Cardiac septum (tissue), 1 donor: Measurements from ENCODE around the gene MUC5AC. TPM values are rescaled to one million over a fixed set of nuclear protein-coding genes. Genes with fewer than 3 reads are reported as not detected.
"Not testable (repeated sequence)": the region's sequence is repeated elsewhere in the genome, so short reads cannot be mapped to it uniquely, and the experiment has no call there.

Experiments used
- DNase-seq: peaks from one replicate; pipeline ENCODE4 v3.0.0-alpha.2; 2020; ENCODE audit warnings: low spot score
- intact Hi-C: fragments of 100-400 bp; cut with DNase I; formaldehyde crosslinking; loops from one replicate; pipeline ENCODE4 v1.14.0; 2022
- long read RNA-seq: library from polyadenylated mRNA; unstranded; transcript quantifications from one replicate; pipeline ENCODE4 v2.0.0, GENCODE V29; 2021
- total RNA-seq: library from RNA; stranded (reverse); fragmentation: NEBNext Ultra II Directional; extraction: Animal tissue kit (Norgen Biotek cat#: 25700); gene quantifications from one replicate; pipeline ENCODE4 v1.2.1, GENCODE V29; 2021
- donor health status: DM: no; HTN: no; CAD: no.

Gene MUC5AC
- not detected for total RNA-seq
- long read RNA-seq, result 0 reads

DNA sequence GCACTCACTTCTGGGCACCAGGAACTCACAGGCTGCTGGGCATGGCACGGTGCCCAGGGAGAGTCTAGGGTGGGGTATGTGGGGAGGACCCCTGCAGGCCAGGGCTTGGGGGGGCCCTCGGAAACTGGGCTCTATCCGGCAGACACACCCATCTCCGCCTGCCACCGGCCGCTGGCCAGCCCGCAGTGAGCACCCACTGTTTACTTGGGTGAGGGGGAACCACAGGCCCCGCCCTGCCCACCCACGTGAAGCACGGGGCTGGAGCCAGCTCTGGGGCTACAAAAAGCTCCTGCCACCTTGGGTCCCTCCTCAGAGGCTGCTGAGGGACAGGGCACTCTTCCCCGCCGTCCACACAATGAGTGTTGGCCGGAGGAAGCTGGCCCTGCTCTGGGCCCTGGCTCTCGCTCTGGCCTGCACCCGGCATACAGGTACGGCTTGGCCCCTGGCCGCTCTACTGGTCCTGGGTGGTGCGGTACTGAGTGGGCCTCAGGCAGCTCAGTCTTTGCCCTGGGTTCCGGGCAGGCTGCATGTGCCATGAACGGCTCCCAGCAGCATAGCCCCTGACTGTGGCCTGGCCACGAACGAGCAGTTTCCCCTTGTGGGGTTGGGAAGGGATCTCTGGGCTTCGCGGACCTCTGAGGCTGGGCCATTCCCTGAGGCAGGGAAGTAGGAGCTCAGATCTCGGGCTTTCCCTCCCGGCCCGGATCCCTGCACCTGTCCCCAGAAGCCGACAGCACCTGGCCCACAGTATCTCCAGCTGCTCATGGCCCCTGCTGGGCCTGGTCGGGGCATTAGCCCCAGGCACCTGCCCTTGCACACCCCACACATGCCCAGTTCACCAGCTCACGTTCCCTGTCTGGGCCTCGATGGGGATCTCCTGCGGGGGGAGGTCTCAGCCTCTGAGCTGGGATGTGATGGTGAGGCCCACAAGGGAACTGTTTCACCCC is at the start of gene MUC5AC:
TSS of gene MUC5AC (plus strand) at position 309 of the 947 bp plus-strand sequence. CDS start at position 356, 47 bp downstream.
- intact Hi-C loops, result no loop called here
- DNase-seq, result peak; percentile 71

DNA sequence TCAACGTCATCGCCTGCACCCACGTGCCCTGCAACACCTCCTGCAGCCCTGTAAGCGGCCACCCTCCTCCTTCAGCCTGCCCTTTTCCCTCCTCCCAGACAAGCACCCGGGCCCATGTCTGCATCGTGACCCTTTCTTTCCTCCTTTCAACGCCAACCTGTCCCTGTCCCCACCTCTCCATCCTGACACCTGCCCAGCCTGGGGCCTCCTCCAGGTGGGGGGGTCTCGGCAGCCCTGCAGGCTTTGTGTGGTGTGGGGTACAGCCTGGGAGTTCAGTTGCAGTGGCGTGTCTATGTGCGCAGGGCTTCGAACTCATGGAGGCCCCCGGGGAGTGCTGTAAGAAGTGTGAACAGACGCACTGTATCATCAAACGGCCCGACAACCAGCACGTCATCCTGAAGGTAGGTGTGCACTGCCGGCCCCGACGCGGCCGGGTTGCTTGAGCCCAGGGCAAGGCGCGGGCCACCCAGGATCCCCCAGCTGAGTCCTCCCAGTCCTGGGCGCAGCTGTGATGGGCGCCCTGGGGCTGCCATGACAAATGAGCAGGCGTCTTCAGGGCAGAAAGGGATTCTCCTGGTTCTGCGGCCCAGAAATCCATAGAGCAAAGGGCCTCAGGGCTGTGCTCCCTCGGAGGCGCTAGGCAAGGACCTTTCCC is 49.4 kb upstream of the MUC5AC start:
- no peak for DNase-seq
- intact Hi-C loops, result no loop called here

- no peak for DNase-seq
- intact Hi-C loops, result no loop called here
Measured at GRCh38 chr11:1109101-1109917, 48.4 kb upstream of the MUC5AC start.

DNA sequence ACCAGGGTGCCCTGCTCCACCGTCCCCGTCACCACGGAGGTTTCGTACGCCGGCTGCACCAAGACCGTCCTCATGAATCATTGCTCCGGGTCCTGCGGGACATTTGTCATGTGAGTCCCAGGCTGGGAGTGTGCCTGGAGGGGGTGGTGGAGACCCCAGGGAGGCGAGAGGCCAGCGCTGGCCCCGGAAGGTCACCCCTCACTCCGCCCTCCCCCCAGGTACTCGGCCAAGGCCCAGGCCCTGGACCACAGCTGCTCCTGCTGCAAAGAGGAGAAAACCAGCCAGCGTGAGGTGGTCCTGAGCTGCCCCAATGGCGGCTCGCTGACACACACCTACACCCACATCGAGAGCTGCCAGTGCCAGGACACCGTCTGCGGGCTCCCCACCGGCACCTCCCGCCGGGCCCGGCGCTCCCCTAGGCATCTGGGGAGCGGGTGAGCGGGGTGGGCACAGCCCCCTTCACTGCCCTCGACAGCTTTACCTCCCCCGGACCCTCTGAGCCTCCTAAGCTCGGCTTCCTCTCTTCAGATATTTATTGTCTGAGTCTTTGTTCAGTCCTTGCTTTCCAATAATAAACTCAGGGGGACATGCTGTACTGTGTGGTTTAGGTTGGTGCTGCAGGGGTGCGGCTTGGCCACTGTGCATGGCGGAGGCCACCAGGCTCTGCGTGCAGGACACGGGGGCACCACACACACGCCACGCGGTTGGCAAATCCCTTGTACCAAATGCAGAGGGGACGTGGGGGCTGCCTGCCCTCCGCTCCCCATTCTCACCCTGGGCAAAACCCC is 47.6 kb upstream of the MUC5AC start:
- no peak for DNase-seq
- intact Hi-C loops, result no loop called here

- intact Hi-C loops, result no loop called here
- no peak for DNase-seq
Measured at GRCh38 chr11:1111545-1112212, 46.1 kb upstream of the MUC5AC start.

DNA sequence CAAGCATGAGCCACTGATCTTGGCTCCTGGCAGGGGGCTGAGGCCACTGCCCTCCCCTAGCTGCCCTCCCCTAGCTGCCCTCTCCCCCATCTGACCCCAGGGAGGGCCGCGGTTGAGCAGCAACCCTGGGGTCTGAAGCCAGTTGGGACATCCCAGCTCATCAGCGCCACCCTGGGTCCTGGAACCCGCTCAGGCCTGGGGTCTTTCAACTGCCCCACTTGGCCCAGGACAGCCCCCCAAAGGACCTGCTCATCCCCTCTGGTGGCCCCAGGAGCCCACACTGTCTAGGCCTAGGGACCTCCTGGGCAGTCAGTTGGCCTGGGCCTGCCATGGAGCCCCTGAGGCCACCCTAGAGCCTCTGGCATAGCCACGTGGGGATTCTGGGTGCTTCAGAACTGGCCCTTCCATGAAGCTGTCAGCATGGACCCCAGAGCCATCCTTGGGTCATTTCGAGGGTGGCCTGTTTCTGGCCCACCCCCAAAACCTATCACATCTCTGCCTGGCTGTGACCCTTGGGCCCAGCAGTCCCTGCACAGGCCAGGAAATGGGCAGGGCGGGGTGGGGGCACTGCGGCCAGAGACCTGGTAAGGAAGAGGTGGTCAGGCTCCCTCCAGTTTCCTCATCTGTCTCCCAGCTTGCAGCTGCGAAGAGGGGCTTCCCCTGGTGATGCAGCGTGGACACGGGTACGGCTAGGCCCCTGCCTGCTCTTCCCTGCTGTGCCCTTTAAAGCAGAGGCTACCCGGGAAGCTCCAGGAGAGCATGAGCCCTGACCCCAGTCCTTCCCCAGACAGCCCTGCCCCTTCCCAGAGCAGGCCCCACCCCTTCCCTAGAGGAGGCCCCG is 45.2 kb upstream of the MUC5AC start:
- DNase-seq, result no peak

GRCh38 chr11:1113405-1114201 is 44.1 kb upstream of the MUC5AC start:
- intact Hi-C loops, result no loop called here

More for the DNA sequence above, 45.2 kb upstream of the MUC5AC start:
- intact Hi-C loops, result no loop called here

GRCh38 chr11:1115292-1115691 is 42.5 kb upstream of the MUC5AC start:
- DNase-seq, intact Hi-C loops: not testable (repeated sequence)

More at GRCh38 chr11:1113405-1114201, 44.1 kb upstream of the MUC5AC start:
- DNase-seq, result no peak

- intact Hi-C loops, result no loop called here
- DNase-seq, result no peak
Measured at GRCh38 chr11:1116104-1116503, 41.6 kb upstream of the MUC5AC start.

DNA sequence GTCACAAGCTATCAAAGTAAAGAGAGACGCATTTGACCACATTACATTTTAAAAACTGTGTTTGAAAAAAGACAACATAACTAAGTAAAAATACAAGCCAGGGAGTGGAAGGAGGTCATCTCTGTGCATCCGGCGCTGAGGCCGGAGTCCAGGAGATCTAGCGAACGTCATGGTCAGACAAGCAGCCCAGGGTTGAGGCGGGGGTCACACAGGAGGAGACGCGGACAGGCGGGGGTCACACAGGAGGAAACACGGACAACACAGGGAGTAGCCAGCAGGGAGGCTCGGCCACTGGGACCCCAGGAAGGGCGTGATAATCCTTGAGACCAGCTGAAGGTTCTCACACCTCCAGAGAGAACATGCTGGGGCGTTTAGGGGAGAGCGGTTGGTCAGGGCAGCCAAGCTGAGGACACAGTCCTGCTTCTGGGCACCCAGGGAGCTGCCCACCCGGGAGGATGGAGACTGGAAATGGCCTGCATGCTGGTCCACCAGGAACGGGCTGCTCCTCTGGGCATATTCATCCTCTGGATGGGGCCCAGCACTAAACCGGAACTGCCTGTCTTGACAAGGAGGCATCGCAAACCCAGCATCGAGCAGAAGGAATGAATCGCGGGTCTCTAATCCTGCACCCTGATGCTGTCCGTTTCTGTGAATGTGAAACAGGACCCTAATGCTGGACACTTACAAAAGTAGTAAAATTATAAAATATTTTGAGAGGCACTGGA is 40.9 kb upstream of the MUC5AC start:
- peak; percentile 53 for DNase-seq

GRCh38 chr11:1117992-1118391 is 39.8 kb upstream of the MUC5AC start:
- peak; percentile 58 for DNase-seq
- intact Hi-C loops, result no loop called here

More for the DNA sequence above, 40.9 kb upstream of the MUC5AC start:
- intact Hi-C loops, result no loop called here

DNA sequence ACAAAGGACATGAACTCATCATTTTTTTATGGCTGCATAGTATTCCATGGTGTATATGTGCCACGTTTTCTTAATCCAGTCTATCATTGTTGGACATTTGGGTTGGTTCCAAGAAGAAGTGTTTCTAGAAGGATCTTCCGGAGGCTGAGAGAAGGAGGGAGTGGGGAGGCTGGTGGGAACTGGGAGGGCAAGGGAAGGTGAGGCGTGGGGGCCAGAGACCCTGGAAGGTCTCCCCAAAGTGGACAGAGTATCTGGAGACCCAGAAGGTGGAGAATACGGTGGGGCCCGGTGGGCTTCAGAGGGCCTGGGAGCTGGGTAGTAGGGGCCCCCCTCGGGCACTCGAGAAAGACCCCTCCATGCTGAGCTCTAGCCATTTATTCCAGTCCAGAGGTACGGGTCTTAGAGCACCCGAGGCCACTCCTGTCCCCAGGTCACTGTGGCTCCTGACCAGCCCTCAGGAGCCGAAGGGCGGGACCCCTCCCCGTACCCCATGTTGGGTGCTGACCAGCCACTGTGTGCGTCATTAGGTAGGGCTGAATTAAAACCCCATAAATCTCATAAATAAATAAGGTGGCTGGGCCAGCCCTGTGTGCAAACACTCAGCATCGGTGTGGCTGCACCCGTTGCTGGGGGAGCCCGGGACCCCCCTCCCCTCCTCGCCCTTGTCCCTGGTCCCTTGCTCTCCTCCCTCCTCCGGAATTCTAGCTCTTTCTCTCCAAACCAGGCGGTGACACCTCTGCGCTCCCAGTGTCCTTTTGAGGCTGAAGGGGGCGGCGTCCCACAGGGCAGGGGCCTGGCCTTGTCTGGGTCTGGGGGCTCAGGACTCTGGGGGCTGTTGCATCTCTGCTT is 38.8 kb upstream of the MUC5AC start:
- intact Hi-C loops, result no loop called here
- peak; percentile 58 for DNase-seq

GRCh38 chr11:1119604-1120146 is 38.1 kb upstream of the MUC5AC start:
- intact Hi-C loops, result no loop called here
- peak; percentile 46 for DNase-seq

DNA sequence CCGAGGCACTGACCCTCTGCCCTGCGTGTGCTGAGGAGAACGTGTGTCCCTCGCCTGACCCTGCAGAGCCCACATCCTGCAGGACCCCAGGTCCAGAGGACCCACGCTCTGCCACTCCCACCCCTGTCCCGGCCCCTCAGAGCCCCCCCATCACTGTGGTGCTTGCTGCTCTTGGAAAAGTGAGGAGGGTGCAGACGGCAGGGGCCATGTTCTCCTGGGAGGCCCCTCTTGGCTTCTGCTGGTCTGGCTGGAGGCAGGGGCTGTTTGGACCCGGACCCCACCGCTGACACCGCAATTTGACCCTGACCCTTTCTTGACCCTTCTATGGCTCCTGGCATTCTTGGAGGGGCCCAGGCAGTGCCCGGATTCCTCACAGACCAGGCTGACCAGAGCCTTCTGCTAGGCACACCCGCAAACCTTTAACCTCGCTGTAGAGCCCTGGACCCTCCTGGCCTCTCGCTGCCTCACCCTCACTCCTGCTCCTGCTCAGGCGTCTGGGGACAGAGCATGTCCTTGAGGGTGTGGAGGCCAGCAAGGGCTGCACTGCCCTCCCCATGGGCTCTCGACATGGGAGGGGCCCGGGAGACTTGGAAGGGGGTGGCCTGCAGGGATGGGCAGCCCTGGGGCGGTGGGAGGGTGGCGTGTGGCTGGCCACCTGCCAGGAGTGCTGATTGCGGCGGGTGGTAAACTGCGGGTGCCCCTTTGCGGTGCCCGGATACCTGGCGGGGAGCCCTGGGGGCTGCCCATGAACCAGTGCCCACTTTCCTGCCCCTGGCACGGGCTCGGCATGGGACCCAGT is 37.0 kb upstream of the MUC5AC start:
- intact Hi-C loops, result no loop called here
- DNase-seq, result peak; percentile 68
